ENCODE results near the gene CRIP1. TPM values are rescaled to one million over a fixed set of nuclear protein-coding genes. Genes with fewer than 3 reads are reported as not detected.

The CRIP1 gene
- total RNA-seq, 4 donors from 2014 or later = 28.6 to 140 (median 76.2) TPM

- DNase-seq (ENCODE audit: low spot score in 2 of 2) = peak in 1 of 2 donors; percentile 74
- peaks cover 18% of the 10 kb centered on the region for H3K27me3 ChIP-seq
- no peak overlapping the region for H3K27ac ChIP-seq
Measured at GRCh38 chr14:105526776-105527380, 40.2 kb downstream of the CRIP1 start.

GRCh38 chr14:105527381-105527825 lies 40.7 kb downstream of the CRIP1 start:
- Histone ChIP-seq H3K36me3 (no peaks in the 10 kb centered on the region), H3K27me3 (peaks cover 13% of the 10 kb centered on the region), H3K27ac (no peak overlapping the region), H3K9me3 (no peaks in the 10 kb centered on the region), H3K4me1 (peaks cover 35% of the 10 kb centered on the region), H3K4me3 (peak overlapping the region; percentile 70)
- TF ChIP-seq POLR2AphosphoS5 (IDR thresholded peaks at IDR 0.05) (no peak), CTCF (IDR thresholded peaks at IDR 0.05) (no peak), POLR2A (IDR thresholded peaks at IDR 0.05) (no peak), EP300 (IDR thresholded peaks at IDR 0.05) (no peak)
- 5% methylated on average over 9 of the region's 23 CpGs for WGBS
- peak in 1 of 2 donors; percentile 66 for DNase-seq (ENCODE audit: low spot score in 2 of 2)

More at GRCh38 chr14:105526776-105527380, 40.2 kb downstream of the CRIP1 start:
- Histone ChIP-seq H3K4me3 (peak overlapping the region; percentile 70), H3K4me1 (peaks cover 35% of the 10 kb centered on the region), H3K9me3 (no peaks in the 10 kb centered on the region), H3K36me3 (no peaks in the 10 kb centered on the region)
- WGBS = under 1% methylated on average over 24 of the region's 48 CpGs
- TF ChIP-seq POLR2A (IDR thresholded peaks at IDR 0.05) (no peak), POLR2AphosphoS5 (IDR thresholded peaks at IDR 0.05) (no peak)

GRCh38 chr14:105527826-105528585 lies 41.3 kb downstream of the CRIP1 start:
- H3K4me1 ChIP-seq = peaks cover 35% of the 10 kb centered on the region
- peaks cover 13% of the 10 kb centered on the region for H3K27me3 ChIP-seq
- WGBS = 23% methylated on average over 13 of the region's 67 CpGs
- peak in 1 of 2 donors; percentile 85 for DNase-seq (ENCODE audit: low spot score in 2 of 2)
- H3K9me3 ChIP-seq = no peaks in the 10 kb centered on the region
- H3K36me3 ChIP-seq = no peaks in the 10 kb centered on the region
- peak overlapping the region; percentile 70 for H3K4me3 ChIP-seq
- TF ChIP-seq POLR2A (IDR thresholded peaks at IDR 0.05) = no peak
- TF ChIP-seq EP300 (IDR thresholded peaks at IDR 0.05) = no peak
- TF ChIP-seq POLR2AphosphoS5 (IDR thresholded peaks at IDR 0.05) = peak in 1 of 3 donors; percentile 53
- peak; percentile 58 to 97 for TF ChIP-seq CTCF (IDR thresholded peaks at IDR 0.05)
- no peak overlapping the region for H3K27ac ChIP-seq

GRCh38 chr14:105528586-105529318 lies 42.1 kb downstream of the CRIP1 start:
- Histone ChIP-seq H3K36me3 (no peaks in the 10 kb centered on the region), H3K9me3 (no peaks in the 10 kb centered on the region), H3K4me1 (peaks cover 35% of the 10 kb centered on the region), H3K4me3 (peak overlapping the region; percentile 70), H3K27ac (no peak overlapping the region), H3K27me3 (peaks cover 13% of the 10 kb centered on the region)
- TF ChIP-seq EP300 (IDR thresholded peaks at IDR 0.05) (no peak), POLR2A (IDR thresholded peaks at IDR 0.05) (no peak), CTCF (IDR thresholded peaks at IDR 0.05) (no peak)
- DNase-seq (ENCODE audit: low spot score in 2 of 2) = peak in 1 of 2 donors; percentile 66
- 50% methylated on average over 25 of the region's 89 CpGs for WGBS

- WGBS = no CpG with 5 or more reads among the region's 24 CpGs
- no peak for DNase-seq (ENCODE audit: low spot score in 2 of 2)
- TF ChIP-seq CTCF (IDR thresholded peaks at IDR 0.05) = no peak
- no peak for TF ChIP-seq EP300 (IDR thresholded peaks at IDR 0.05)
- no peak for TF ChIP-seq POLR2AphosphoS5 (IDR thresholded peaks at IDR 0.05)
- TF ChIP-seq POLR2A (IDR thresholded peaks at IDR 0.05) = no peak
- peaks cover 13% of the 10 kb centered on the region for H3K27me3 ChIP-seq
- H3K4me1 ChIP-seq = peaks cover 35% of the 10 kb centered on the region
- no peaks in the 10 kb centered on the region for H3K9me3 ChIP-seq
- H3K36me3 ChIP-seq = no peaks in the 10 kb centered on the region
- H3K27ac ChIP-seq = no peak overlapping the region
- H3K4me3 ChIP-seq = peak overlapping the region; percentile 70
Measured at GRCh38 chr14:105529319-105529568, 42.6 kb downstream of the CRIP1 start.

Data from suprapubic skin (tissue), 4 donors.